H1 (cell line): ENCODE results near the gene MLYCD. TPM values are rescaled to one million over a fixed set of nuclear protein-coding genes. Genes with fewer than 3 reads are reported as not detected.

ENCODE experiments used
- CTCF ChIA-PET: fragments of 300-600 bp; sonication (Branson Sonifier 250); formaldehyde crosslinking; loops from one replicate; lab custom pipeline; 2021; ENCODE audit not compliant: partially characterized antibody; lab: Charles Lee
- POLR2A ChIA-PET: fragments of 300-600 bp; sonication (Branson Sonifier 250); formaldehyde crosslinking; loops from one replicate; lab custom pipeline; 2021; ENCODE audit warnings: inconsistent platforms; ENCODE audit not compliant: partially characterized antibody; lab: Charles Lee
- DNase-seq, 2 experiments: peaks; one replicate each; pipeline versions ENCODE4 v3.0.0 to v3.0.0-alpha.2; 2010 to 2022; ENCODE audit warnings: low spot score in 2 of 2, low read depth in 1 of 2, mixed read lengths in 1 of 2
- FAIRE-seq: peaks from 2 replicates; lab custom pipeline; 2011; peaks lifted over from hg19 to GRCh38; lab: Jason Lieb, UNC
- H2AFZ ChIP-seq: 2 replicates; pipeline ENCODE4 v1.8.1; 2012; ENCODE audit warnings: low read length, inconsistent platforms
- H2AK5ac ChIP-seq: 2 replicates; pipeline ENCODE4 v1.6.1; 2013; ENCODE audit warnings: low read depth, low read length
- H2BK120ac ChIP-seq: replicated peaks from 2 replicates; pipeline ENCODE3; 2013; ENCODE audit warnings: low read depth, low read length, inconsistent platforms
- H2BK12ac ChIP-seq: 2 replicates; pipeline ENCODE4 v1.6.1; 2013; ENCODE audit warnings: low read depth, low read length
- H2BK15ac ChIP-seq: 2 replicates; pipeline ENCODE4 v1.6.1; 2013; ENCODE audit warnings: low read length
- H2BK20ac ChIP-seq: 2 replicates; pipeline ENCODE4 v1.6.1; 2013; ENCODE audit warnings: low read length
- H2BK5ac ChIP-seq: 2 replicates; pipeline ENCODE4 v1.6.1; 2013; ENCODE audit warnings: low read depth, low read length
- H3K14ac ChIP-seq: 2 replicates; pipeline ENCODE4 v1.6.1; 2013; ENCODE audit warnings: inconsistent platforms; ENCODE audit not compliant: insufficient read length
- H3K18ac ChIP-seq: 2 replicates; pipeline ENCODE4 v1.6.1; 2013; ENCODE audit warnings: low read length; ENCODE audit errors: extremely low read depth
- H3K23ac ChIP-seq: 2 replicates; pipeline ENCODE4 v1.6.1; 2013; ENCODE audit warnings: inconsistent platforms; ENCODE audit not compliant: insufficient read length
- H3K23me2 ChIP-seq: 2 replicates; pipeline ENCODE4 v1.6.1; 2013; ENCODE audit warnings: low read depth, low read length
- H3K27ac ChIP-seq: 2 replicates; pipeline ENCODE4 v1.6.1; 2011; ENCODE audit warnings: low read depth, low read length, inconsistent platforms
- H3K27me3 ChIP-seq, 4 experiments: replicated peaks in 1 of 4; 1 replicate in 1 of 4; 2 replicates in 3 of 4; pipeline versions ENCODE4 v1.6.1 to v1.8.1; 2011 to 2013; ENCODE audit warnings: low read length in 3 of 4, mild to moderate bottlenecking in 3 of 4, inconsistent platforms in 2 of 4, mixed read lengths in 2 of 4, moderate library complexity in 1 of 4; ENCODE audit not compliant: control insufficient read depth in 3 of 4, insufficient read depth in 3 of 4; ENCODE audit errors: extremely low read depth in 1 of 4
- H3K36me3 ChIP-seq, 4 experiments: 2 replicates each; pipeline versions ENCODE4 v1.6.1 to v1.8.1; 2011 to 2013; ENCODE audit warnings: mild to moderate bottlenecking in 4 of 4, low read length in 3 of 4, moderate library complexity in 2 of 4, control low read depth in 1 of 4, inconsistent platforms in 1 of 4; ENCODE audit not compliant: insufficient read depth in 4 of 4, control insufficient read depth in 2 of 4
- H3K4ac ChIP-seq: replicated peaks from 2 replicates; pipeline ENCODE3; 2013; ENCODE audit warnings: low read length, low read depth, mixed read lengths, inconsistent platforms; ENCODE audit not compliant: insufficient read length
- H3K4me1 ChIP-seq, 4 experiments: replicated peaks in 1 of 4; 1 replicate in 1 of 4; 2 replicates in 3 of 4; pipeline versions ENCODE4 v1.6.1 to v1.8.1; 2011 to 2013; ENCODE audit warnings: low read length in 3 of 4, inconsistent platforms in 2 of 4, mixed read lengths in 1 of 4; ENCODE audit not compliant: insufficient read depth in 4 of 4, control insufficient read depth in 3 of 4
- H3K4me2 ChIP-seq, 2 experiments: 2 replicates each; pipeline versions ENCODE4 v1.6.1 to v1.8.1; 2011 to 2013; ENCODE audit warnings: low read depth in 2 of 2, low read length in 2 of 2, control low read depth in 1 of 2, inconsistent platforms in 1 of 2, mild to moderate bottlenecking in 1 of 2; ENCODE audit not compliant: insufficient read depth in 1 of 2
- H3K4me3 ChIP-seq, 4 experiments: fragments of 200-600, 300-600 bp in 1 of 4; sonication (generic), shearing (Covaris generic), sonication (Bioruptor Twin) in 1 of 4; 2 replicates each; pipeline versions ENCODE4 v1.5.1 to v1.8.1; 2011 to 2016; ENCODE audit warnings: low read length in 4 of 4, low read depth in 3 of 4, control low read depth in 2 of 4, inconsistent platforms in 2 of 4, mild to moderate bottlenecking in 2 of 4, mixed read lengths in 1 of 4, moderate library complexity in 1 of 4; ENCODE audit not compliant: insufficient read depth in 2 of 4; ENCODE audit errors: extremely low read depth in 1 of 4
- H3K56ac ChIP-seq: replicated peaks from 2 replicates; pipeline ENCODE3; 2013; ENCODE audit warnings: low read depth, mild to moderate bottlenecking, mixed read lengths, low read length, inconsistent platforms; ENCODE audit not compliant: insufficient read length
- H3K79me1 ChIP-seq: 2 replicates; pipeline ENCODE4 v1.6.1; 2013; ENCODE audit warnings: low read depth, low read length, control low read depth
- H3K79me2 ChIP-seq, 2 experiments: 2 replicates each; pipeline versions ENCODE4 v1.6.1 to v1.8.1; 2012 to 2013; ENCODE audit warnings: low read length in 2 of 2, mild to moderate bottlenecking in 2 of 2, inconsistent platforms in 1 of 2; ENCODE audit not compliant: insufficient read depth in 2 of 2, control insufficient read depth in 1 of 2
- H3K9ac ChIP-seq, 4 experiments: replicated peaks in 1 of 4; 1 replicate in 1 of 4; 2 replicates in 3 of 4; pipeline versions ENCODE4 v1.6.1 to v1.8.1; 2011 to 2013; ENCODE audit warnings: low read depth in 3 of 4, low read length in 3 of 4, control low read depth in 2 of 4, mild to moderate bottlenecking in 2 of 4, moderate library complexity in 2 of 4, inconsistent platforms in 1 of 4; ENCODE audit errors: extremely low read depth in 1 of 4
- H3K9me3 ChIP-seq, 2 experiments: 2 replicates each; pipeline versions ENCODE4 v1.6.1 to v1.8.1; 2012 to 2013; ENCODE audit warnings: mild to moderate bottlenecking in 2 of 2, moderate library complexity in 2 of 2, control low read depth in 1 of 2, inconsistent platforms in 1 of 2, low read depth in 1 of 2, low read length in 1 of 2, mixed read lengths in 1 of 2; ENCODE audit not compliant: insufficient read depth in 2 of 2
- H4K20me1 ChIP-seq, 2 experiments: replicated peaks in 1 of 2; 2 replicates each; pipeline versions ENCODE3 to v1.8.1; 2011 to 2013; ENCODE audit warnings: inconsistent platforms in 2 of 2, low read length in 2 of 2, mild to moderate bottlenecking in 1 of 2; ENCODE audit not compliant: insufficient read depth in 2 of 2, control insufficient read depth in 1 of 2
- H4K5ac ChIP-seq: 2 replicates; pipeline ENCODE4 v1.6.1; 2013; ENCODE audit warnings: low read length, low read depth, mixed read lengths, inconsistent platforms; ENCODE audit not compliant: insufficient read length
- H4K8ac ChIP-seq: 2 replicates; pipeline ENCODE4 v1.8.0; 2013; ENCODE audit warnings: mild to moderate bottlenecking, moderate library complexity, low read length, inconsistent platforms; ENCODE audit not compliant: insufficient read depth; ENCODE audit errors: extremely low read depth
- H4K91ac ChIP-seq: replicated peaks from 2 replicates; pipeline ENCODE3; 2013; ENCODE audit warnings: low read length, mixed read lengths, inconsistent platforms; ENCODE audit not compliant: insufficient read length
- HDAC2 ChIP-seq, 2 experiments: fragments of 300-600 bp in 1 of 2; sonication (generic) in 1 of 2; IDR thresholded peaks; 2 replicates each; pipeline ENCODE4 v1.6.1; 2011 to 2012; ENCODE audit warnings: low read depth in 2 of 2, low read length in 2 of 2, mild to moderate bottlenecking in 2 of 2, moderate library complexity in 2 of 2, borderline replicate concordance in 1 of 2, inconsistent platforms in 1 of 2
- POLR2A ChIP-seq, 2 experiments: IDR thresholded peaks; 1 replicate in 1 of 2; 2 replicates in 1 of 2; pipeline ENCODE4 v1.6.1; 2011; ENCODE audit warnings: low read depth in 2 of 2, low read length in 2 of 2, mild to moderate bottlenecking in 2 of 2; ENCODE audit errors: control extremely low read depth in 1 of 2
- SIX5 ChIP-seq: IDR thresholded peaks from 2 replicates; pipeline ENCODE4 v1.6.1; 2011; ENCODE audit warnings: mild to moderate bottlenecking, low read depth, low read length
- whole genome bisulfite sequencing, 2 experiments: shearing (Covaris generic) in 1 of 2; methylation state at CpG; one replicate each; pipeline versions ENCODE4 v1.1.6 to v1.1.7; 2013 to 2015; ENCODE audit warnings: low lambda C conversion rate in 2 of 2, mixed read lengths in 2 of 2, inconsistent platforms in 1 of 2, low coverage in 1 of 2, missing lambda C conversion rate in 1 of 2; ENCODE audit not compliant: insufficient replicate concordance in 2 of 2, insufficient coverage in 1 of 2, insufficient read length in 1 of 2; ENCODE audit errors: extremely low coverage in 1 of 2, missing lambda C conversion rate in 1 of 2; 5-methylcytosine and 5-hydroxymethylcytosine counted together
- polyA plus RNA-seq, 7 experiments: library from polyadenylated mRNA; depleted of rRNA in 3 of 7; stranded (reverse) in 5 of 7; unstranded in 2 of 7; fragments of >200 nt in 5 of 7; fragments of 200-250 nt in 2 of 7; gene quantifications; 1 replicate in 5 of 7; 2 replicates in 1 of 7; 4 replicates in 1 of 7; pipeline versions ENCODE4 v1.2.1 to v1.2.3, GENCODE V29; 2011 to 2013; ENCODE audit warnings: missing spikeins in 2 of 7, mixed read lengths in 2 of 7
- total RNA-seq: library from RNA; stranded (reverse); fragmentation: NEBNext Ultra II Directional; extraction: Animal tissue kit (Norgen Biotek cat#: 25700); gene quantifications from 2 replicates; pipeline ENCODE4 v1.2.1, GENCODE V29; 2021
- TF ChIP-seq, protein P1 (sequence below): IDR thresholded peaks from 2 replicates; pipeline ENCODE4 v1.6.1; 2011; ENCODE audit warnings: low read depth, mild to moderate bottlenecking, low read length; ENCODE audit not compliant: insufficient read depth

MLYCD gene
- total and polyA plus RNA-seq, 2 of the 8 experiments (the other 6 are each of a cell fraction or from before 2014, with no cell fraction given) = 3.7 to 7.0 TPM

DNA sequence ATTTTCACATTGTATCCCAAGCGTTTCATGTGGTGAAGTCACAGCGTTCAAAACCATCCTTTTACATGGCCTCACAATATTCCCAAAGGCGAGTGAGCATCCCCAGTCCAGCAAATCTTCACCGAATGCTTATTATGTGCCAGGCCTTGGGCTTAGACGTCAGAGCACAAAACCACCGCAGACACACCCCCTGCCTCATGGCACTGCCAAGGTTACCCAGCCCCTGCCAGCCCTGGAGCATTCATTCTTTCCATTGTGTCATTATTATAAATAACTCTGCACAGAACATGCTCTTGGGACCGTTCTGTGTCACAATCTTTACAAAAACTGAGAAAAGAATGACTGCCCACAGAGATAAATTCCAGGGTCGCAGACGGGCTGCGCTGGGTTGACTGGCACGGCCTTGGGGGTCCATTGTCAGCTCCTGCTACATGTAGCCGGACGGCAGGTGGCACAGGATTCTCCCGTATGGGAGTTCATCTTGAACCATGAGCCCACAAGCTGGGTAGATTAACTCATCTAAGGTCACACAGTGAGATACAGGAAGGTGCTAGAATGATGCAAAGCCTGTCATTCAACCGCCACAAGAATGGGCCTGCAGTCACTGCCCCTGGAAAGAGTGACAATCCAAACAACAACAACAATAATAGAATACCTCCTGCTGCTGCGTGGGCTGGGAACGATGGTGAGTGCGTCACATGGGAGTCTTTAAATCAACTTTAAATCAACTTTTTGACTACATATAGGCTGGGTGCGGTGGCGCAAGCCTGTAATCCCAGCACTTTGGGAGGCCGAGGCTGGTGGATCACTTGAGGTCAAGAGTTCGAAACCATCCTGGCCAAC is 64.6 kb downstream of the MLYCD start:
- no peak for FAIRE-seq
- POLR2A ChIA-PET = no interaction called here
- no peak overlapping the region for H4K8ac ChIP-seq

More for the DNA sequence above, 64.6 kb downstream of the MLYCD start:
- Histone ChIP-seq H2BK120ac (no peak overlapping the region), H2BK15ac (no peak overlapping the region), H4K20me1 (peaks cover 0 to 3% of the 10 kb centered on the region in 2 experiments), H3K4me2 (no peak overlapping the region), H3K79me1 (no peaks in the 10 kb centered on the region), H3K18ac (no peak overlapping the region), H2BK5ac (no peak overlapping the region), H2BK12ac (no peak overlapping the region), H3K4ac (no peak overlapping the region), H4K5ac (no peak overlapping the region), H3K9ac (no peak overlapping the region), H3K79me2 (no peaks in the 10 kb centered on the region), H3K27ac (no peak overlapping the region), H3K9me3 (no peaks in the 10 kb centered on the region), H3K23me2 (peaks cover 6% of the 10 kb centered on the region; the same call in 1 of the 2 replicates), H3K4me3 (no peak overlapping the region), H4K91ac (no peak overlapping the region), H3K36me3 (no peaks in the 10 kb centered on the region), H2BK20ac (no peak overlapping the region), H2AK5ac (no peak overlapping the region)
- 90% methylated on average over 22 of the region's 22 CpGs; no CpG with 5 or more reads in 1 of the 2 experiments for WGBS, 2 experiments
- no peak for DNase-seq
- CTCF ChIA-PET = interaction anchor here (0.6 to 16.0 kb wide), 7 partner anchors 8 to 149 kb away, joined by 3 to 366 read pairs (median 8); partner anchors contain the start of gene SLC38A8
- TF ChIP-seq SIX5 = no peak
- no peak for TF ChIP-seq HDAC2 (IDR thresholded peaks at IDR 0.05; ENCODE audit: borderline replicate concordance in 1 of 2, low read depth in 2 of 2, low read length in 2 of 2)
- TF ChIP-seq, protein P1, sequence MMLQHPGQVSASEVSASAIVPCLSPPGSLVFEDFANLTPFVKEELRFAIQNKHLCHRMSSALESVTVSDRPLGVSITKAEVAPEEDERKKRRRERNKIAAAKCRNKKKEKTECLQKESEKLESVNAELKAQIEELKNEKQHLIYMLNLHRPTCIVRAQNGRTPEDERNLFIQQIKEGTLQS = no peak
- no peak for TF ChIP-seq POLR2A (IDR thresholded peaks at IDR 0.05; ENCODE audit: control extremely low read depth in 1 of 2, low read depth in 2 of 2, low read length in 2 of 2)
- TF ChIP-seq, all 59 proteins: peak for 0
- Histone ChIP-seq H3K23ac (no peak overlapping the region), H3K56ac (no peak overlapping the region), H3K4me1 (no peaks in the 10 kb centered on the region; a peak in 1 of 7 replicates), H3K14ac (no peak overlapping the region), H2AFZ (no peak overlapping the region), H3K27me3 (no peaks in the 10 kb centered on the region)
